Cerebellar cortex (tissue), 1 donor: ENCODE data around the gene SLC38A10.

Experiments used
- DNase-seq: peaks from one replicate; pipeline ENCODE4 v3.0.0-alpha.2; 2015; ENCODE audit warnings: low spot score

The SLC38A10 gene

DNA sequence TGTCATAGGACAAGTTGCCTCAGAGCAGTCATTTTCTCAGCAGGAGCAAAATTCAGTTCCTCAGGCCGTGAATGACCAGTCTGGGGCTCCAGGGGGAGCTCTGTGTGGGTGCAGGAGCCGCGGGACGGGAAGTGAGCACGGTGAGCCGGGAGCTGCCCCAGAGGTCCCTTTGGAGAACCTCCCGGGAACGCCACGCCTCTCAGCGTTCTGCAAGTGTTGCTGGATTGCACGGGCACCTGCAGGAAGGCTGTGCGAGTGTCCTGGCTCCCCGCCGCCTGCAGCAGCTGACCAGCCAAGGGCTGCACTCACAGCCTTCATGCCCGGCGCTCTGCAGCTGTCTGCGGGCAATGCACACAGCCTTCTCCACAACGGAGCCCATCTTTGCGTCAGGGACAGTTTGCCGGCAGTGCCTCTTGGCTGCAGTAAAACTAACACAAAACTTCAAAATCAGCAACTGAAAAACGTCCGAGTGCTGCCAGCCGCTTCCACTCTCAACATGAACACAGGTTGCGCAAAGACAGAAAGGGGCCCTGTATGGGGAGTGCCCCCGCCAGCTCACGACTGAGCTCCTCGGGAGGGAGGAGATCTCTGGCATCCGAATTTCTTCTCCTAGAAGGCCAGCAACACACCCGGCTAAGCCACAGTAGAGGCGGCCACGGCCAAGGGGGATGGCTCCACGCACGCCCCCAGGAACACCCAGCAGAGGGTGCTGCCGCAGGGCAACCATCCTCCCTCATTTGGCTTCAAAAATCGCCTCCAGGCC, 40.0 kb downstream of the SLC38A10 start:
- DNase-seq = peak; percentile 52

DNA sequence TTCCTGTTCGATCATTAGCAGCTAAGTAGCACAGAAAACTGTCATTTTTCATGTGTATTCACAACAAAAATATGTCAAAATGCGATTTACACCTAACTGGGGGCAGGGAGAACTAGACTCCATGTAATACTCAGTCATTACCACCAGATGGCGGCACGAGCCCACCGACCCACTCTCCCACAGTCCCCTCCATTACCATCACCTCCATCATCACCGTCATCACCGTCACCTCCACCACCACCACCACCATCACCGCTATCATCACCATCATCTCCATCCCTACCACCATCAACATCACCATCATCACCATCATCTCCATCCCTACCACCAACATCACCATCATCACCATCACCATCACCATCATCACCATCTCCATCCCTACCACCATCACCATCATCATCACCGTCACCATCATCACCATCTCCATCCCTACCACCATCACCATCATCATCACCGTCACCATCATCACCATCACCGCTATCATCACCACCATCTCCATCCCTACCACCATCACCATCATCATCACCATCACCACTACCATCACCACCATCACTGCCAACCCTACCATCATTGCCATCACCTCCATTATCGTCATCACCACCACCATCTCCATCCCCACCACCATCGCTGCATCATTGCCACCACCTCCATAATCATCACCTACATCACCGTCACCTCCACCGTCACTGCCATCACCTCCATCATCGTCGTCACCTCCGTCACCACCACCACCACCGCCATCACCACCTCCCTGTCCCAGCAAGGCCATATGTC, 41.6 kb downstream of the SLC38A10 start:
- DNase-seq = peak; percentile 71

DNA sequence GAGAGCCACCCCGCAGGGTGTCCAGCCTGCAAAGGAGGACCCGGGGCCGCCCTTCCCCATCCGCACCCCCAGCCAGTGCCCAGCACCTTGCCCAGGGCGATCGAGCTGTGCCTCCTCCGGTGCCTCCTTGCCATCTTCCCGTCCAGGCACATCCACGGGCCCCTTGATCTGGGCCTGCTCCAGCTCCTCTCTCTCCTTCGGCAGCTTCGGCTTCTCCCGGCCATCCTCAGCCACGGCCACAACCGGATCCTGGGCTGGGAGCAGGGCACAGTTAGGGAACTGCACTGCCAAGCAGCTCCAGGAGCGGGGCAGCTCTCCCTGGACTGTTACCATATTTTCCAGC, 42.1 kb downstream of the SLC38A10 start:
- DNase-seq = no peak

DNA sequence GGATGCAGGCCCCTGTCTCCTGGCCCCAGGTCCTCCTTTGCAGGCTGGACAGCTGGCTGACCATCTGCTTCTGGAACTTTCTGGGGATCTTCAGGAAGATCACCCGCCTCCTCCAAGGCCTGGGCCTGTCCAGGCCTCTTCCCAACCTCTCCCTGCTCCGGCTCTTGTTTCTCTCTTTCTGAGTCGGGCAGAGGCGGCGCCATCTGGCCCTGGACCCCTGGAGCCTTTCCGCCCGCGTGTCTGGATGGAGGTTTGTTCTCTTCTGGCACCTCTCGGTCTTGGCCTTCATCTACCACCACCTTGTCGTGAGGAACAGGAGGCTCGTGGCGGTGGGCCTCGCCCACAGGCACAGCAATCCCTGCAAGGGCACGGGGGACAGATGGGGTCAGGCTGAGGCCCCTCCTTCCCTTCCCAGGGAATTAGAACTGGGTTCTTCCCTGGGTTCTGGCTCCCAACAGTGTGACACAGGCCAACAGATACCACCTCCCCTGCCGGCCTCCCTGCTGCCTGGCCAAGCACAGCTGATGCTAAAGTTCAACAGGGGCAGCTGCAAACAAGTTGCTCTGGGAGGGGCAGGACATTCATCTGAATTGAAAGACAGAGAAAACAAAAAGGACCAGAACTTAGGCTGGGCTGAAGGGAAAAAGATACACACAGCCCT, 42.7 kb downstream of the SLC38A10 start:
- DNase-seq = peak; percentile 51

DNA sequence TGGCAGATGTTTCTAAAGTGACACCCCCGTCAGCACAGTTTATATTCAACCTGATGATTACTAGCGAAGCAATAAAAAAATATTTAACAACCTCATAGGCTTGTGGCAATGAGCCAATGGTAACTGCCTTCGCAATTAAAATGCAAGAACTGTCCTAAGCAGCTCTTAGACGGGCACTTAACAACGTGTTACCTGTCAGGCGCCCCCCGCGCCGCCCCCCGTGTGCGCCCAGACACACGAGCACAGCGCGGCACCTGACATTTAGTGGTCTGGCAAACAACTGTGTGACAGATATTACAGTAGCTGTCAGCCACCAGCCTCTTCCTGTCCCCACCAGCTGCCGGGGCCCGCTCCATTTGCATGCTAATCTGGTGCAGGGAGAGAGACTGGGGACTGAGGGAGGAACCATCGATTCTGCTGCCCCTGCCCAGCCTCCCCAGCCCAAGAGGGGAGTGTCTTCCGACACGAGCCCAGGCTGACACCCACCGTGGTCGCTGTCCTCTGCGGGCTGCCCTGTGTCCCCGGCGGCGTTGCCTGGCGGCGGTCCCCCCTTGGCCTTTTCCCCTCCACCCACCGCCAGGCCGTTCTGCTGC, 43.3 kb downstream of the SLC38A10 start:
- peak; percentile 21 for DNase-seq

DNA sequence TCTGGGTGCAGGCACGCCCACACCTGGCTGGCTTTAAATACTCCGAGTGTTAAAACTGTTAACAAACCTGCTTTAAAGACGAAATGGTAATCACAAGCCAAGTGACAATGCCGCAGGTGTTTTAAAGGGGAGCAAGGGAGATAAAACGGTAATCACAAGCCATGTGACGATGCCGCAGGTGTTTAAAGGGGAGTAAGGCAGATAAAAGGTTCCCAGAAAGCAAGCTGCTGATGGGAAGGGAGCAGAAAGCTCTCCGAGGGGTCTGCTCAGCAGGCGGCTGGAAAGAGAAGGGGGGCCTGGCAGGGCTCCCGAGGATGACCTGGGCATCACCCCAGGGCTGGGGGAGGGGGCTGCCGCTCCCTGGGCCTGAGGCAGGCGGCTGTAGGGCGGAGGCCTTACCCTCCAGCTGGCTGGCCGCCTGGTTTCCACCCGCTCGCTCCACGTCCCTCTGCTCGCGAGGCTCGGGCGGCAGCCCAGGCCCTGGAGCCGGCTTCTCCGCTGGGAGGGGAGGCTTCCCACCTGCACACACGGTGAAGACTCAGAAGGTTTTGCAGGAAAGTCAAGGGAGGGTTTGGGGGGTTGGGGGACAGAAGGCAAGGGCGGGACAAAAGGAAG, 43.9 kb downstream of the SLC38A10 start:
- DNase-seq = peak; percentile 29

DNA sequence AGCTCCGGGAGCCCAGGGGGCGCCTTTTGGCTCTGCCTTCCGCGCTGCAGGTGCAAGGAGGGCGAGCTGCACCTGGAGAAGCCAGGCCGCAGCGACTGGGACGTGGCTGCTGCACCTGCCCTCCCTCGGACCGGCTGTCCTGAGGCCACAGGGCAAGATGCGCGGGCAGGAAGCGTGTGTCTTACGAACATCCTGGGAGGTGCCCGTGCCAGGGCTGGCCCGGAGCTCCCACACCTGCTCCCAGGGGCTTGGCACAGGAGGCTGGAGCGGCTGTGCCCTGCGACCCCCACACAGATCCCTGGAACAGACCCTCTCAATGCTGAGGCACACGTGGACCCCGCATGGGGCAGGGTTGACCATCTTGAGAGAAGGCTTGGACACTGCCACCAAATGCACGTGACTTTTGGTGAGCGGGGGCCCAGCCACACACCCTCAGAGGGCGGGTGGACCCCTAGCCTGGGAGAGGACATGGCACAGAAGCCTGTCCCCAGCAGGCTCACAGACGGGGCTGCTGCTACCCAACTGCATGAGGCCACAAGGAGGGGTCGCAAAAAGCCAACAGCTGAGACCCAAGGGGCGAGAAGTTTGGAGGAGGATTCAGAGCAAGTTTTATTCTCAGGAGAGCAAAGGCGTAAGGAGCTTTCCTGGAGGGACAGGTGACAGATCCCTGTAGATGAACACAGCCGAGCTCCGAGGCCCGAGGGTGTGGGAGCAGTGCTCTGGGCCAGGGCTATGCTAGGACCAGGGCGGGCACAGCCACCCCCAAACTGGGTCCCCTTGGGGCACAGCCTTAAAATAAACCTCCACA, 44.6 kb downstream of the SLC38A10 start:
- no peak for DNase-seq

DNA sequence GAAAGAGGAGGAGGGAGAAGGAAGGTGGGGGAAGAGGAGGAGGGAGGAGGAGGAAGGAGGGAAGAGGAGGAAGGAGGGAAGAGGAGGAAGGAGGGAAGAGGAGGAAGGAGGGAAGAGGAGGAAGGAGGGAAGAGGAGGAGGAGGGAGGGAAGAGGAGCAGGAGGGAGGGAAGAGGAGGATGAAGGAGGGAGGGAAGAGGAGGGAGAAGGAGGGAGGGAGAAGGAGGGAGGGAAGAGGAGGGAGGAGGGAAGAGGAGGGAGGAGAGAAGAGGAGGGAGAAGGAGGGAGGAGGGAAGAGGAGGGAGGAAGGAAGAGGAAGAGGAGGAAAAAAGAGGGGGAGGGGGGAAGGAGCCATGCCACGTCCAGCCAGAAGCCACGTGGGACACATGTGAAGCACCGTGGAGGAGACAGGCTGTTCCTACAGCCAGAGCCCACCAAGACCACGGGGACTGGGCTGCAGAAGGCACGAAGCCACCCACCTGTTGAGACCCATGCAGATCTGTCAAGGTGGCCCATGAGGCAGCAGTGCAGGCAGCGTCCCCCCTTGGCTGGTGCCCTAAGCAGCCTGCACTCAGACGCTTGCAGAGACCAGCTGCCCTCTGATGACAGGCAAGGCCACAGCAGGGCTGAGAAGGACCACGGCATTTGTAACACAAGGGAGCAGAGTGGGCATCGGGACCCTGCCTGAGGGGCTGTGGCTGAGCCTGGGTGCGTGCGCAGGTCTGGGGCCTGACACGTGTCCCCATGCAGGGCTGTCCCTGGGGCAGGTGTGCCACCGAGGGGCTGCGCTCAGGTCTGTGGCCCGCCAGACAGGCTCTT, 45.7 kb downstream of the SLC38A10 start:
- DNase-seq = no peak

DNA sequence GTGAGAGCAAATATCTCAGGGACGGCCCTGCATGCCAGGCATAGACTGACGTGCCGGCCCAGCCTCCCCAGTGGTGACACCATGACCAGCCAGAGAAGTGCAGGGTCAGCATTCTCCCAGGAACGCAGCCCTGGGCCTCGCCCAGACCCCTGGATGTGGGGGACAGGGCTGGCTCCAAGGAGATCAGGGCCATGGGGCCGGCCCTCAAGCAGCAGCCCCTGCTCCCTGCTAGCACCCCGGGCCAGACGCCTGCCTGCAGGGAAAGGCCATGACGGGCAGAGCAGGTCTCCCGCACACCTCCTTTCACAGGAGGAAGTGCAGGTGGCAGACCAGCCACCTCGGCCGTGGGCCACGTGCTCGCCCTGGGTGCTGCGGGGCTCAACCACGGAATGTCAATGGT, 46.5 kb downstream of the SLC38A10 start:
- DNase-seq = no peak

DNA sequence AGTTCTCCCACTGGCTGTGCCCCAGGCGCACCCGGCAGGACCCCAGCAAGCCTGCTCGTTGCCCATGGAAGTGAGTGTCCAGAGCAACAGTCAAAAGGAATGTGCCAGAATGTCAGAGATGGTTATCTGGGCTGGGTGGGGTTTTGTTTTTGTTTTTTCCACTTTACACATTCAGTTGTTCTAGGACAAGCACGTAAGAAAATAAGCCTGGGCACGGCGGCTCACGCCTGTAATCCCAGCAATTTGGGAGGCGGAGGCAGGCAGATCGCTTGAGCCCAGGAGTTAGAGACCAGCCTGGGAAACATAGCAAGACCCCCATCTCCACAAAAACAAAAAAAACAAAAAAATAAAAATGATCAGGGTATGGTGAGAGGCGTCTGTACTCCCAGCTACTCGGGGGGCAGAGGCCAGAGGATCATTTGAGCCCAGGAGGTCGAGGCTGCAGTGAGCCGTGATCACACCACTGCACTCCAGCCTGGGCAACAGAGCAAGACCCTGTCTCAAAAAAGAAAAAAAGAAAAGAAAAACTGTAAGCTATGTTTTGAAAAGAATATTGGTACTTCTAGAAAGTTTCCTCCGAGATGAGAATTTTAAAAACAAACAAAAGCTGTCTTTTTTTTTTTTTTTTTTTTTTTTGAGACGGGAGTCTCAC, 47.6 kb downstream of the SLC38A10 start:
- no peak for DNase-seq

DNA sequence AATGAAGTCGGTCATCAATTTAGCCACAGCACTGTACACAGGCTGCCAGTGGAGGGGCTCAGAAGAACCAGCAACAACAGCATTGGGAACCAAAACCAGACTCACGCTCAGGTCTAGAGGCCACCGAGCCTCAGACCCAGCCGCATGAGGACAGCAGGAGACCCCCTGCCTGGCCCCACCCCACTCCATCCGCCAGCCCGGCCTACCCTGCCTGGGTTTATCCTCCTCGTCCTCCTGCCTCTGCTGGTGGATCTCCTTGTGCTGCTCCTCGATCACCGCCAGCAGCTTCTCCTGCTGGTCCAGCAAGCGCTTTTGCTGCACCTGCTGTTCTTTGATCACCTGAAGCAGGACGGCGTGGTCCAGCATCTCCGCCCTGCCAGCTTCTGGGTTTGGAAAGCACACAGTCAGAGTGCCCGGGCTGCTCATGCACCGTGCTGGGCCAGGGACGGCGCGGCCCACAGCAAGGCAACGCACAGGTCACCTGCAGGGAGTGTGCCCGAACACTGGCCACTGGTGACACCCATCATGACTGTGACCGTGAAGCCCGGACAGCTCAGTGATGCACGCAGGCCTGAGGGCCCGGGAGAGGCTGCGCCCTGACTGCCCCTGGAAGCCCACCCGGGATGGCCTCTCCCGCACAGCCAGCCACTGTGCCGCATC, 48.3 kb downstream of the SLC38A10 start:
- DNase-seq = no peak

DNA sequence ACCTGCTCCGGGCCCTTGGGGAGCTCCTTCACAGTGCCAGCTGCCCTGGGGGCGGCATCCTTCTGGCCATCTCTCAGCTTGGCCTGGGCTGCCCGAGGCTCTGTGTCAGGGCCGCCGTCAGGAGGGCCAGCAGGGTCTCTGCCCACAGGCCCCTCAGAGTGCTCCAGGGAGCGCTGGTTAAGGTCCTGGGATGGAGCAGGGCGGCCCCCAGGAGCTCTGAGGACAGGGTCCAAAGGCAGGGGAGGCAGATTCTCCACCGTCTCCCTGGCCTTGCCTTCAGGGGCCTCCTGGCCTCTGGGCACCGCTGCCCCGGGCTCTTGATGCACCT, 48.8 kb downstream of the SLC38A10 start:
- DNase-seq = no peak

DNA sequence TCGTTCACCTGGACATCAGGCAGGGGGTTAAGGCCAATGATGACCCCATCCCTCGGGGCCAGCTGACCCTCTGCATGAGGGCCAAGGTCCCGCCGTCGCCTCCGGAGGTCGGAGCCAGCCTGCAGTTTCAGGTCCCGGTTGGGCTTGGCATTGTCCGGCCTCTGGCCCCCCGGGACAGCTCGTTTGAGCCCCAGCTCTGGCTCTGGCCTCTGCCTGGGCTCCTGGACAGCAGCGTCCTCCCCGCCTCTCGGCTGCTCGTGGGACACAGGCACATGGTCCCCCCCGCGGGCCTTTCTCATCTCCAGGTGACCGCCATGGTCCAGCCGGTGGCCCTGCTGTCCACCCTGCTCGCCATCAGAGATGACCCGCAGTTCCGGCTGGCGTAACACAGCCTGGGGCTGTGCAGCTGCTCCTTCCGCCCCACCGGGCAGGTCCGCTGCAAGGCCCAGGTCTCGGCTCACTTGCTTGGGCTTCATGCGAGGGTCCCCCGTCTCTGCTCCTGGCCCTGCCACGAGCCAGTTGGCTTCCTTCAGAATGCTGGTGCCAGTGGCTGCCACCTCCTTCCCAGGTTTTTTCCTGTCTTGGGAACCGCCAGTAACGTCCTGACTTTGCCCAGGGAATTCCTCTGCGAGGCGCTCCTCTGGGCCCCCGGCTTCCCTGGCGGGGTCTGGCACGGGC, 49.3 kb downstream of the SLC38A10 start:
- no peak for DNase-seq

DNA sequence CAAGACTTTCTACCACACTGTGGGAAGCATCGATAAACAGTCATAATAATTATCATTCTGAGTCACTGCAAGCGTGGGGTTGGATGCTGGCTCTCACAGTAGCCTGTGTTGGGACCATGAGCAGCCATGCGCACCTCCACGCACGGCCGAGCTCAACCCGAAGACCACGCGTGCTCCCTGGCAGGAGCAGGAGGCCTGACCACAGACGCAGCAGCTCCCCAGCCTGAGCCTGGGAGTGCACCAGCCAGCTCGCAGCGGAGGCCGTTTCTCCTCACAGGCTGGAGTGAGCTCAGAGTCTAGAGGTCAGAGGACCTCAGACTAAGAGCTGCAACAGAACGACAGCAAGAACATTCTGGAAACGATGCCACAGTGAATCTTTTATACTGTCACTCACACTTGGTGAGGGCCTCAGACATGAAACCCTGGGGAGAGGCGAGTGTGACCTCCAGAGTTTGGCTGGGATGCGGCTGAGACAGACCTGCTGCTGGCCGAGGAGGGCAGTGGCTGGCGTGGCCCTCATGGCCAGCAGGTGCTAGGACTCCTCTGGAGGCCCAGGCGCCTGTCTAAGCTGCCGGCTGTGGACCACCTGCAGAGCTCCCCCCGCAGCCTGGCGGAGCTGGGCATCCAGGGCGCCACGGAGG, 50.0 kb downstream of the SLC38A10 start:
- no peak for DNase-seq

DNA sequence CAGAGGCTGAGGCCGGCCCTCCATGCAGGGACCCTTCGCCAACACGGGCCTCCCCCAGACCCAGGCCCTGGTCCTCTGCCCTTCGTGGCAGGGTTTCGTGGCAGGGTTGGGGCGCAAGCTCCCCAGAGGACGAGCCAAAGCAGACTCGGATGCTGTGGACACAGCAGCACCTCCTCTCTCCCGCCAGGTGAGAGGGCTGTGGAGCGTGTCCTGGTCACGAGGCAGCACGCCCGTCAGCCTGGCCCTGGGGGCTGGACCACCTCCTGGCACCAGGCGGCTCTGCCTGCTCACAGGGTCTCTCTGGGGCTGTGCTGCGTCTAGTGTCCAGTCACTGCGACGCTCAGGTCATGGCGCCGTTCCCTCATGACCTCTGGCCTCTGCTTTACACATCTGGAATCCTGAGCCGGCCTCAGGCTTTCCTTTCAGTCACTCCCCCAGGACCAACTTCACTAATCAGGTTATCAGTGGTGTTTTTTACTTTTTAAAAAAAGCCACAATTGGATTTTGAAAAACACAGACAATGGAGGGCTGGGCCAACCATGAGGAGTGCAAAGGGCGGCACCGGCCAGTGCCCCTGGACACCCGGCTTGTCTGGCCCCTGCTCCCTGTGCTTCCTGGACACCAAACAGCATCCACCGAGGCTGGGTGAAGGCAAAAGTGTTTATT, 50.6 kb downstream of the SLC38A10 start:
- no peak for DNase-seq

DNA sequence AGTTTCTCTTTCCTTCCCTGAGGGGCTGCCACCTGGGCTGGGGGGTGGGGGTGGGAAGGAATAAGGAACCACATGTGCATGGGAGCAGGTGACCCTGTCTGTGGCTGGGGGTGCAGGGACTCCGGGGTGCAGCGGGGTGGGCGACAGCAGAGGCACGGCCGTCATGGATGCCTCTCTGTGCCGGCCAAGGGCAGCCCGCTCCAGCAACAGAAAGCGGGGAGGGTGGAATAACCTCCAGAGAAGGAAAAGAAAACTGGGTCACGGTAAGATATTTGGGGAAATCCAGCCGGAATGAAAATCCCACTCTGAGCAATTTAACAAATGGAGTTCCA, 51.8 kb downstream of the SLC38A10 start:
- DNase-seq = no peak

DNA sequence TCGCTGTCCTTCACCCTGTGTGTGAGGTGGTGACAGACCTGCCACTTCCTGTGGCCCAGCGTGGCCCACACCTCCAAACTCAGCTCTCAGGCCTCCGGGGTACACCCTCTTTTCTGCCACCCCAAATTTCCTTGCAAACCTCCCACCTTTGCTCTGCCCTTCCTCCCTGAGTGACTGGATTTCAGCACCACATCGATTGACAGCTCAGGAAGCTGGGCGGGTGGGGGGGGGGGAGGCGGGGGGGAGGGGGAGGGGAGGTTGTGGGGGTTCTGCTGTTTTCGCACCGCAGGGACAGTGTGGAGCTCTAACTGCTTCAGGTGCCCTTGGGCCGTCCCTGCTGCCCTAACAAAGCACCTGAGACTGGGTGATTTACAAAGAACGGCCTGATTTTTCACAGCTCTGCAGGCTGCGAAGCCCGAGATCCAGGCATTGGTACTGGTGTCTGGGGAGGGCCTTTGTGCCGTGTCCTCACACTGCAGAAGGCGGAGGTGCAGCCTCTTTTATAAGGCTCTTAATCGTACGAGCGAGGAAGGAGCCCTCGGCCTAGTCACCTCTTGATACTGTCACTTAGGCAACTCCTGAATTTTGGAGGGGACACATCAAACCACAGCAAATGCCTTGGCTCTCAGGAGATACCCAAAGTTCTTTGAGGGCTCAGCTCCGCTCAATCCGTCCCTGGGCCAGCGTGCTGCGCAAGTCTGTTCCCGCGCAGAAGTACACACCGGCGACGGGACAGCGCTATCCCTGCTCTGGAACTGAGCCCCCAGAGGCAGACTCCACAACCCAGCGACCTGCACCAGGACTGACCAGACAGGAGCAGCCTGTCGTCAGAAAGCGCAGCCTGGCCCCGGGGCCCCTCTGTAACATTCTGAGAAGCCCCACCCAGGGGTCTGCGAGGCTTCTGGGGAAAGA, 52.4 kb downstream of the SLC38A10 start:
- DNase-seq = no peak
